Measurements from ENCODE around the gene RAD9B.
"Not testable (repeated sequence)": the region's sequence is repeated elsewhere in the genome, so short reads cannot be mapped to it uniquely, and the experiment has no call there.

The RAD9B gene

GRCh38 chr12:110501752-110502738, at the start of gene RAD9B, which contains the start of gene VPS29:
Gene RAD9B, plus strand, starts transcription at chr12:110502331. Its CDS starts 7 bp downstream, at chr12:110502338.
Gene VPS29, minus strand, starts transcription at chr12:110502111. Its CDS starts 60 bp downstream, at chr12:110502051.
- DNase-seq = peak; percentile 96 to 98 (median 98)

GRCh38 chr12:110453569-110454296, 48.4 kb upstream of the RAD9B start:
- DNase-seq = no peak

- DNase-seq = no peak
These were observed 43.4 kb upstream of the RAD9B start for GRCh38 chr12:110458756-110459155.

- DNase-seq = not testable (repeated sequence)
These were observed 40.9 kb upstream of the RAD9B start for GRCh38 chr12:110461189-110461588.

GRCh38 chr12:110465024-110465423, 37.1 kb upstream of the RAD9B start:
- DNase-seq = no peak

- not testable (repeated sequence) for DNase-seq
These were observed 36.4 kb upstream of the RAD9B start for GRCh38 chr12:110465765-110466164.

GRCh38 chr12:110466791-110467190, 35.3 kb upstream of the RAD9B start:
- DNase-seq = no peak

GRCh38 chr12:110467847-110468213, 34.3 kb upstream of the RAD9B start:
- no peak for DNase-seq

- peak; percentile 86 to 92 (median 89) for DNase-seq
These were observed 33.7 kb upstream of the RAD9B start, which contains the start of the genes FAM216A and GPN3 for GRCh38 chr12:110468214-110469048. Gene FAM216A, plus strand, starts transcription at chr12:110468845. Its CDS starts 31 bp downstream, at chr12:110468876. Gene GPN3, minus strand, starts transcription at chr12:110468257. Its CDS starts 54 bp downstream, at chr12:110468203.

GRCh38 chr12:110475426-110475825, 26.7 kb upstream of the RAD9B start:
- no peak for DNase-seq

GRCh38 chr12:110498984-110499706, 3.0 kb upstream of the RAD9B start:
- DNase-seq = no peak

- DNase-seq = no peak
These were observed 756 bp upstream of the RAD9B start for GRCh38 chr12:110501399-110501751.

GRCh38 chr12:110503432-110503831, 1.3 kb downstream of the RAD9B start:
- no peak for DNase-seq

GRCh38 chr12:110505332-110505731, 3.2 kb downstream of the RAD9B start:
- no peak for DNase-seq

GRCh38 chr12:110508071-110508586, 6.0 kb downstream of the RAD9B start:
- DNase-seq = no peak

- DNase-seq = no peak
These were observed 11.7 kb downstream of the RAD9B start for GRCh38 chr12:110513842-110514241.

- no peak for DNase-seq
These were observed 12.2 kb downstream of the RAD9B start for GRCh38 chr12:110514363-110514762.

GRCh38 chr12:110516995-110517394, 14.9 kb downstream of the RAD9B start:
- DNase-seq = no peak

- not testable (repeated sequence) for DNase-seq
These were observed 15.9 kb downstream of the RAD9B start for GRCh38 chr12:110518014-110518413.

GRCh38 chr12:110520876-110521712, 19.0 kb downstream of the RAD9B start:
- not testable (repeated sequence) for DNase-seq
